ENCODE measurements around the gene STK32B.

DNA sequence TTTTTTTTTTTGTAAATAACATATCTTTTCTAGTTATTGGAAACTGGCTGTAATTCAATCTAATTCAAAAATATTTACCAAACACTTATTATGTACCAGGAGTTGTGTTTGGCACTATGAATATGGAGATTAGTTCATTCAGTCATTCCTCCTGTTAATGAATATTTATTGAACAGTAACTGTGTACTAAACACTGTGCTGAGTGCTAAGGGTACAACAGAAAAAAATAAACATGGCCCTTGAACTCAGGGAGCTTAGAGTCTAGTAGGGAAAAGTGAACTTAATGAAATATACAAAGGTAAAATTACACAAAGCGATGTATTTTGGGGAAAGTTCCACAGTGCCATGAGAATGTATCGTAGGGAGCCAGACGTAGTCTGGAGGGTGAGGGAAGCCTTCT, 87.1 kb downstream of the STK32B start:
- TF ChIP-seq, protein P1, sequence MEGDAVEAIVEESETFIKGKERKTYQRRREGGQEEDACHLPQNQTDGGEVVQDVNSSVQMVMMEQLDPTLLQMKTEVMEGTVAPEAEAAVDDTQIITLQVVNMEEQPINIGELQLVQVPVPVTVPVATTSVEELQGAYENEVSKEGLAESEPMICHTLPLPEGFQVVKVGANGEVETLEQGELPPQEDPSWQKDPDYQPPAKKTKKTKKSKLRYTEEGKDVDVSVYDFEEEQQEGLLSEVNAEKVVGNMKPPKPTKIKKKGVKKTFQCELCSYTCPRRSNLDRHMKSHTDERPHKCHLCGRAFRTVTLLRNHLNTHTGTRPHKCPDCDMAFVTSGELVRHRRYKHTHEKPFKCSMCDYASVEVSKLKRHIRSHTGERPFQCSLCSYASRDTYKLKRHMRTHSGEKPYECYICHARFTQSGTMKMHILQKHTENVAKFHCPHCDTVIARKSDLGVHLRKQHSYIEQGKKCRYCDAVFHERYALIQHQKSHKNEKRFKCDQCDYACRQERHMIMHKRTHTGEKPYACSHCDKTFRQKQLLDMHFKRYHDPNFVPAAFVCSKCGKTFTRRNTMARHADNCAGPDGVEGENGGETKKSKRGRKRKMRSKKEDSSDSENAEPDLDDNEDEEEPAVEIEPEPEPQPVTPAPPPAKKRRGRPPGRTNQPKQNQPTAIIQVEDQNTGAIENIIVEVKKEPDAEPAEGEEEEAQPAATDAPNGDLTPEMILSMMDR (IDR thresholded peaks at IDR 0.05): no peak
- no peak for TF ChIP-seq POLR2A (IDR thresholded peaks at IDR 0.05)

Measured in lower leg skin (tissue), 3 donors.